GM19238 (cell line): ENCODE results near the gene CSF1.

Experiments used
- DNase-seq: peaks from one replicate; pipeline ENCODE4 v3.0.0; 2011; ENCODE audit warnings: low spot score; ENCODE audit not compliant: insufficient read length

Gene CSF1

DNA sequence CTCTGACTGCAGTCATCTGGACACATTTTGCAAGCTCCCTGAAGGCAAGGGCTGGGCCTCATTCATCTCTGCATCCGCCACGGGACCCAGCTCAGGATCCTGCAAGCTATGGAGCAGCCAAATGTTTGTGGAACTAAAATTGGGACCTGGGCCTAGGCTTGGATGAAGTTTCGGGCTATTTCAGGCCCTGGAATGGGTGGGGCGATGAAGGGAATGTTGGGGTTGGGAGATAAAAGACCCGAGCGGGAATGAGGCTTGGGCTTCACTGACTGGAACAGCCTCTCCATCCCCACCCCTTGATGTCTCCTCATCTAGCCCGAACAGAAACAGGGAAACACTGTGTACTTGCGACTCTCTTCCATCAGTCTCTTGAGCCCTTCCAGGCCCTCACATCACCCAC lies 66.6 kb downstream of the CSF1 start:
- no peak for DNase-seq

DNA sequence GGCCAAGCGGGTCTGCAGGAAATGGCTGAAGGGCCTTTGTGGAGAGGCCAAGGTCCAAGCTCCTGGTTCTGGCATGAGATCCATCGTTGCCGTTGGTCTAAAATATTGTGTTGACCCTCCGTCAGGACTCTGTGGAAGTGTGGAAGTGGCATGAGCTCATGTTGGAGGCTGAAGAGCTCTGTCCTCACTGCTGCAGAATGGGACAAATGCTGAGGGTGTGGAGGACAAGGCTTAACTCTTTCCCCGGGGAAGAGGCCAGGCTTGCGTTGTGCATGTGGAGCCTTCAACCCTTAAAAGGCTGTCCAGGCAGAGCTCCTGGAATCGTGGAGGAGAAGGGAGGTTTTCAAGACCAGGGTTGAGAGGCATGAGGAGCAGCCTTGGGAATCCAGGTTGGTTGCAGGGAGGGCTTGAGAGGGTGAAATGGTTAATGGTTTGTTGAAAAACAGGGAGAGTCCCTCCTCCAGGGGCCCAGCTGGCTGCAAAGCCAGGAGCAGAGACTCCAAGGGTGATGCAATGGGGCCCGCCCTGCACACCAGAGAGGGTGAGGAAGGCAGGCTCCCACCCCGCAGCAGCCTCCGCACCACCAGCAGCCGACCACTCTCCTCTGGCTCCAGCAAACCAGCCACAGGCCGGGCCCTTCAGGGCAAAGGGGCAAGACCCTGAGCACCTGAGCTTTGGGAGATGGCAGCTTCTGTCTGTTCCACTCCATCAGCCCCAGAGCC lies 67.2 kb downstream of the CSF1 start:
- DNase-seq, result no peak

DNA sequence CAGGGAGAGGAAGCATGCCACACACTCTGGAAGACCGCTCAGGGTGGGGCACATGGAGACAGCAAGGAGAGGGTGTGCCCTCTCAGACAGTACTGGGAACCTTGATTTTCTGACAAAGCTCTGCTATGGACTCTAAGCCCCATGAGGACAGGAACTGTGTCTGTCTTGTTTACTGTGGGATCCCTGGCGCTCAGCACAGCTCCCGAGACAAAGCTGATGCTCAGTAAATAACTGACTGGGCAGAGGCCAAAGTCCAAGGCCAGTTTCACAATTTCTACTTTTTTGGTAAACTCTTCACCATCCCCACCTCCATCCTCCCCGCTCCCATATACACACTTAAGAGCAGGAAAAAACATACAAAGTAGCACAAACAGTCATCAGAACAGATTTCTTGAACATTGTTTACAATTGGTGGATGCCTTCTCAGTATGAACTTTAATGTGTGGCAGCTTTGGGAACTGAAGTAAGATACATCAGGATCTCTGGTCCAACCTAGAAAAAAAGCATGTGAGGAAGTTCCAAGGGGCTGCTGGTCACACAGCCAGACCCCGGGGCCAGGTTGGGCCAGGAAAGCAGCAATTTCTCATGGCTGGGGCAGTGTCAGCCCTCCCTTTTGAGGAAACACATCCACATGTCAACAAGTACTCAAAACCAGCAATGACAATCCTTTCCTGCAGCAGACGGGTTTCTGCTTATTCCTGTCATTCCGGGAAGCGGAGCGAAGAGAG lies 68.3 kb downstream of the CSF1 start:
- DNase-seq, result no peak

DNA sequence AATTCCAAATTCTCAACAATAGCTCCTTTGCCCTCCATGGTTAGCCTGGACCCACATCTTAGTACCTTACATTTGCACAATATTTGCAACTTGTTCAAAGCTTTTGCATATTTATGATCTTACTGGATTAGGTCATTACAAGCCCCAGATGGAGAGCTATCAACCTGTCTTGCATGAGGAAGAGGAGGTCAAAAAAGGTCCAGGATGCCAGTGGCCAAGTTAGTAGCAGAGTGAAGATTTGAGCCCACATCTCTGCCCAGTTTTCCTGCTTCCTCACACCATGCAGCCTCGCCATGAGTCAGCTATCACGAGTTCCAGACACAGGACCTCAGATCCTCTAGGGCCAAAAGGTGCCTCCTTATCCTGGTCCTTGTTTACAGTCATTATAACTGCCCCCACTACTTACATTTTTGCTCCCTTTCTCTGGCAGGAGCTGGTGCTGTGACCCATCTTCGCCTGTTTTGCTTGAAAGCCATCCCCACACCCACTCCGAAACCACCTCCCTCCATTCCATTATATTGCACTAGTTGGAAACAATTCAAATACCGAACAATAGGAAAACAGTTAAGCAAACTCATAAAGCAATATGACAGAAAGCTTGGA lies 68.9 kb downstream of the CSF1 start:
- DNase-seq, result no peak
